WTC11 (cell line): ENCODE data around the gene PLXNA2. TPM values are rescaled to one million over a fixed set of nuclear protein-coding genes. Genes with fewer than 3 reads are reported as not detected.

Experiments used
- ATAC-seq: fragments of 200-7000 bp; cut with Tn5 transposase; 2 replicates; pipeline ENCODE4 v1.10.0; 2021; ENCODE audit warnings: mild to moderate bottlenecking, moderate library complexity
- CTCF ChIA-PET: fragments of 300-600 bp; sonication (Branson Sonifier 250); formaldehyde crosslinking; loops from one replicate; lab custom pipeline; 2021; ENCODE audit warnings: antibody characterized with exemption; lab: Charles Lee
- POLR2A ChIA-PET: fragments of 350-600 bp; sonication (Branson Sonifier 250); formaldehyde crosslinking; loops from one replicate; lab custom pipeline; 2021; ENCODE audit warnings: antibody characterized with exemption; lab: Charles Lee
- DNase-seq: peaks from one replicate; pipeline ENCODE4 v3.0.0; 2021; ENCODE audit warnings: low spot score
- H3K27ac Mint-ChIP-seq: 2 replicates; pipeline ENCODE4 v1.8.0; 2021; ENCODE audit warnings: mixed read lengths
- H3K27me3 Mint-ChIP-seq: 2 replicates; pipeline ENCODE4 v1.8.0; 2021; ENCODE audit warnings: low read depth, mild to moderate bottlenecking, moderate library complexity, mixed read lengths
- H3K36me3 Mint-ChIP-seq: 2 replicates; pipeline ENCODE4 v1.8.0; 2021; ENCODE audit warnings: mixed read lengths
- H3K4me1 Mint-ChIP-seq: 2 replicates; pipeline ENCODE4 v1.8.0; 2022; ENCODE audit warnings: mixed read lengths
- H3K4me3 Mint-ChIP-seq: 2 replicates; pipeline ENCODE4 v1.8.0; 2021; ENCODE audit warnings: mild to moderate bottlenecking, moderate library complexity, mixed read lengths
- H3K9me3 Mint-ChIP-seq: 2 replicates; pipeline ENCODE4 v1.8.0; 2021; ENCODE audit warnings: mixed read lengths
- ATF1 ChIP-seq: sonication (generic); formaldehyde crosslinking; IDR thresholded peaks from 2 replicates; pipeline ENCODE4 v1.8.1; 2023; ENCODE audit warnings: mild to moderate bottlenecking, moderate library complexity, missing genetic modification reagents
- GTF2I ChIP-seq: fragments of 250-450 bp; sonication (Bioruptor Pico); conservative IDR thresholded peaks from 2 replicates; pipeline ENCODE4 v1.4.0; 2021; ENCODE audit warnings: mild to moderate bottlenecking
- IRF2 ChIP-seq: sonication (generic); formaldehyde crosslinking; IDR thresholded peaks from 2 replicates; pipeline ENCODE4 v1.8.0; 2022; ENCODE audit warnings: low read depth, missing genetic modification reagents, borderline replicate concordance
- JAZF1 ChIP-seq: fragments of 250-450 bp; sonication (Bioruptor Pico); IDR thresholded peaks from 2 replicates; pipeline ENCODE4 v1.9.0; 2021; ENCODE audit warnings: moderate library complexity, mild to moderate bottlenecking, inconsistent platforms
- SMAD3 ChIP-seq: sonication (generic); formaldehyde crosslinking; IDR thresholded peaks from 2 replicates; pipeline ENCODE4 v1.8.0; 2022; ENCODE audit warnings: missing genetic modification reagents, mild to moderate bottlenecking, borderline replicate concordance
- SP1 ChIP-seq: sonication (generic); formaldehyde crosslinking; conservative IDR thresholded peaks from 2 replicates; pipeline ENCODE4 v1.8.1; 2022; ENCODE audit warnings: missing genetic modification reagents
- TP53 ChIP-seq: sonication (generic); formaldehyde crosslinking; IDR thresholded peaks from 2 replicates; pipeline ENCODE4 v1.8.1; 2023; ENCODE audit warnings: mild to moderate bottlenecking, missing genetic modification reagents
- ZBTB21 ChIP-seq: sonication (generic); formaldehyde crosslinking; IDR thresholded peaks from 2 replicates; pipeline ENCODE4 v1.8.1; 2023; ENCODE audit warnings: mild to moderate bottlenecking, missing genetic modification reagents, borderline replicate concordance
- ZNF317 ChIP-seq: sonication (generic); formaldehyde crosslinking; IDR thresholded peaks from 2 replicates; pipeline ENCODE4 v1.8.1; 2023; ENCODE audit warnings: low read depth, mild to moderate bottlenecking, moderate library complexity, missing genetic modification reagents, borderline replicate concordance
- total RNA-seq: library from RNA; stranded (reverse); gene quantifications from 3 replicates; pipeline ENCODE4 v1.2.3, GENCODE V29; 2021
- TF ChIP-seq, protein P1 (sequence below): sonication (generic); formaldehyde crosslinking; IDR thresholded peaks from 2 replicates; pipeline ENCODE4 v1.8.0; 2023; ENCODE audit warnings: missing genetic modification reagents, mild to moderate bottlenecking, borderline replicate concordance
- TF ChIP-seq, protein P2 (sequence below): fragments of 250-450 bp; sonication (Bioruptor Pico); IDR thresholded peaks from 2 replicates; pipeline ENCODE4 v1.8.0; 2021; ENCODE audit warnings: mild to moderate bottlenecking
- TF ChIP-seq, protein P3 (sequence below): sonication (generic); formaldehyde crosslinking; IDR thresholded peaks from 2 replicates; pipeline ENCODE4 v1.8.1; 2022; ENCODE audit warnings: low read depth, missing genetic modification reagents, borderline replicate concordance
- TF ChIP-seq, protein P4 (sequence below): fragments of 250-450 bp; sonication (Bioruptor Pico); conservative IDR thresholded peaks from 2 replicates; pipeline ENCODE4 v1.9.0; 2021; ENCODE audit warnings: mild to moderate bottlenecking
- TF ChIP-seq, protein P5 (sequence below): sonication (generic); formaldehyde crosslinking; IDR thresholded peaks from 2 replicates; pipeline ENCODE4 v1.8.1; 2022; ENCODE audit warnings: low read depth, mild to moderate bottlenecking, moderate library complexity, missing genetic modification reagents, borderline replicate concordance
- TF ChIP-seq, protein P6 (sequence below): fragments of 250-450 bp; sonication (Bioruptor Pico); IDR thresholded peaks from 2 replicates; pipeline ENCODE4 v1.9.0; 2021; ENCODE audit warnings: mild to moderate bottlenecking

The PLXNA2 gene
- total RNA-seq, 1 experiment from 2014 or later = 4.2 TPM

DNA sequence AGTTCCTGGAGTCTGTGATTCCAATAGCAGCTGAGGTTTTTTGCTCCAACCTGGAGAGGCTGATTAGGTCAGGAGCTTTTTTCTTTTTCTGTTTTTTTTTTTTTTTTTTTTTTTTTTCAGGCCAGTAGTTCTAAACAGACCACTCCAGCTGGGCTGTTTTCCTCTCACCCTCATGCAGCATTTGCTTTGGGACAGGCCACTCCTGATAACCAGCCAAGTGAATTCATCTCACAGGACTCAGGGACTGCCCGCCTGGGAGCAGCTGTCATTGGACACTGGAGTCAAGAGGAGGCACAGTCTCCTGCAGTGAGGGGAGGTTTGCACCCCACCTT lies 22.9 kb downstream of the PLXNA2 start:
- Mint-ChIP-seq H3K4me3 (no peak overlapping the region), H3K36me3 (no peaks in the 10 kb centered on the region), H3K27me3 (no peaks in the 10 kb centered on the region), H3K4me1 (peaks cover 14% of the 10 kb centered on the region), H3K9me3 (no peaks in the 10 kb centered on the region), H3K27ac (no peak overlapping the region)
- TF ChIP-seq GTF2I (CRISPR knock-in tag) = no peak
- TF ChIP-seq, protein P1, sequence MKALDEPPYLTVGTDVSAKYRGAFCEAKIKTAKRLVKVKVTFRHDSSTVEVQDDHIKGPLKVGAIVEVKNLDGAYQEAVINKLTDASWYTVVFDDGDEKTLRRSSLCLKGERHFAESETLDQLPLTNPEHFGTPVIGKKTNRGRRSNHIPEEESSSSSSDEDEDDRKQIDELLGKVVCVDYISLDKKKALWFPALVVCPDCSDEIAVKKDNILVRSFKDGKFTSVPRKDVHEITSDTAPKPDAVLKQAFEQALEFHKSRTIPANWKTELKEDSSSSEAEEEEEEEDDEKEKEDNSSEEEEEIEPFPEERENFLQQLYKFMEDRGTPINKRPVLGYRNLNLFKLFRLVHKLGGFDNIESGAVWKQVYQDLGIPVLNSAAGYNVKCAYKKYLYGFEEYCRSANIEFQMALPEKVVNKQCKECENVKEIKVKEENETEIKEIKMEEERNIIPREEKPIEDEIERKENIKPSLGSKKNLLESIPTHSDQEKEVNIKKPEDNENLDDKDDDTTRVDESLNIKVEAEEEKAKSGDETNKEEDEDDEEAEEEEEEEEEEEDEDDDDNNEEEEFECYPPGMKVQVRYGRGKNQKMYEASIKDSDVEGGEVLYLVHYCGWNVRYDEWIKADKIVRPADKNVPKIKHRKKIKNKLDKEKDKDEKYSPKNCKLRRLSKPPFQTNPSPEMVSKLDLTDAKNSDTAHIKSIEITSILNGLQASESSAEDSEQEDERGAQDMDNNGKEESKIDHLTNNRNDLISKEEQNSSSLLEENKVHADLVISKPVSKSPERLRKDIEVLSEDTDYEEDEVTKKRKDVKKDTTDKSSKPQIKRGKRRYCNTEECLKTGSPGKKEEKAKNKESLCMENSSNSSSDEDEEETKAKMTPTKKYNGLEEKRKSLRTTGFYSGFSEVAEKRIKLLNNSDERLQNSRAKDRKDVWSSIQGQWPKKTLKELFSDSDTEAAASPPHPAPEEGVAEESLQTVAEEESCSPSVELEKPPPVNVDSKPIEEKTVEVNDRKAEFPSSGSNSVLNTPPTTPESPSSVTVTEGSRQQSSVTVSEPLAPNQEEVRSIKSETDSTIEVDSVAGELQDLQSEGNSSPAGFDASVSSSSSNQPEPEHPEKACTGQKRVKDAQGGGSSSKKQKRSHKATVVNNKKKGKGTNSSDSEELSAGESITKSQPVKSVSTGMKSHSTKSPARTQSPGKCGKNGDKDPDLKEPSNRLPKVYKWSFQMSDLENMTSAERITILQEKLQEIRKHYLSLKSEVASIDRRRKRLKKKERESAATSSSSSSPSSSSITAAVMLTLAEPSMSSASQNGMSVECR = no peak
- no peak for TF ChIP-seq TP53
- TF ChIP-seq ZBTB21 (CRISPR knock-in tag) = no peak
- TF ChIP-seq ATF1 (CRISPR knock-in tag) = no peak
- no peak for TF ChIP-seq SP1 (CRISPR knock-in tag)
- TF ChIP-seq, protein P2, sequence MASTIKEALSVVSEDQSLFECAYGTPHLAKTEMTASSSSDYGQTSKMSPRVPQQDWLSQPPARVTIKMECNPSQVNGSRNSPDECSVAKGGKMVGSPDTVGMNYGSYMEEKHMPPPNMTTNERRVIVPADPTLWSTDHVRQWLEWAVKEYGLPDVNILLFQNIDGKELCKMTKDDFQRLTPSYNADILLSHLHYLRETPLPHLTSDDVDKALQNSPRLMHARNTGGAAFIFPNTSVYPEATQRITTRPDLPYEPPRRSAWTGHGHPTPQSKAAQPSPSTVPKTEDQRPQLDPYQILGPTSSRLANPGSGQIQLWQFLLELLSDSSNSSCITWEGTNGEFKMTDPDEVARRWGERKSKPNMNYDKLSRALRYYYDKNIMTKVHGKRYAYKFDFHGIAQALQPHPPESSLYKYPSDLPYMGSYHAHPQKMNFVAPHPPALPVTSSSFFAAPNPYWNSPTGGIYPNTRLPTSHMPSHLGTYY = no peak
- TF ChIP-seq IRF2 (CRISPR knock-in tag) = no peak
- no peak for TF ChIP-seq JAZF1 (CRISPR knock-in tag)
- TF ChIP-seq SMAD3 (CRISPR knock-in tag) = no peak
- TF ChIP-seq, protein P3, sequence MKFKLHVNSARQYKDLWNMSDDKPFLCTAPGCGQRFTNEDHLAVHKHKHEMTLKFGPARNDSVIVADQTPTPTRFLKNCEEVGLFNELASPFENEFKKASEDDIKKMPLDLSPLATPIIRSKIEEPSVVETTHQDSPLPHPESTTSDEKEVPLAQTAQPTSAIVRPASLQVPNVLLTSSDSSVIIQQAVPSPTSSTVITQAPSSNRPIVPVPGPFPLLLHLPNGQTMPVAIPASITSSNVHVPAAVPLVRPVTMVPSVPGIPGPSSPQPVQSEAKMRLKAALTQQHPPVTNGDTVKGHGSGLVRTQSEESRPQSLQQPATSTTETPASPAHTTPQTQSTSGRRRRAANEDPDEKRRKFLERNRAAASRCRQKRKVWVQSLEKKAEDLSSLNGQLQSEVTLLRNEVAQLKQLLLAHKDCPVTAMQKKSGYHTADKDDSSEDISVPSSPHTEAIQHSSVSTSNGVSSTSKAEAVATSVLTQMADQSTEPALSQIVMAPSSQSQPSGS (CRISPR knock-in tag) = no peak
- TF ChIP-seq, protein P4, sequence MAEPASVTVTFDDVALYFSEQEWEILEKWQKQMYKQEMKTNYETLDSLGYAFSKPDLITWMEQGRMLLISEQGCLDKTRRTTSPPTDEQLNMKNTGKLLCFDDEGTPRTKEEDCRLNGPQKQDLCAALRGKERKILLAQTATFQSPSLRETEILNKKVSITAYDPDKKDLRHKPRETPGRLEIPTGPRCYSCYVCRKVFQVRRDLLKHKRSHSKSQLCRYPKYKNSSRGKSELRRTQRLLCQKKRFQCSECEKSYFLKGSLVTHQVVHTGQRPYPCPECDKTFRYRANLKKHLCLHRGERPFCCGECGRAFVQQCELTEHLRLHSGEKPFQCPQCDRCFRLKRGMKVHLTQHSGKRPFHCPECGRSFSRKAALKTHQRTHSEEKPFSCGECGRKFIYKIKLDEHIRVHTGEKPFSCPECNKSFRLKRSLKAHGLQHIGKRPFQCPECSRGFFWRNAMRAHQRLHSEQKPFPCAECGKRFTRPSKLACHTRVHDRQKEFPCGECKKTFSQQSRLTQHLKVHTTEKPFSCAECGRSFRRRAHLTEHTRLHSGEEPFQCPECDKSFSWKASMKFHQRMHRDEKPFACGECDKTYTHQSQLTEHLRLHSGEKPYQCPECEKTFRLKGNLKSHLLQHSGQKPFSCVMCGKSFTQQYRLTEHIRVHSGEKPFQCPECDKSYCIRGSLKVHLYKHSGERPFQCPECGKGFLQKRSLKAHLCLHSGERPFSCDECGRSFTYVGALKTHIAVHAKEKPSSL (CRISPR knock-in tag) = no peak
- TF ChIP-seq, protein P5, sequence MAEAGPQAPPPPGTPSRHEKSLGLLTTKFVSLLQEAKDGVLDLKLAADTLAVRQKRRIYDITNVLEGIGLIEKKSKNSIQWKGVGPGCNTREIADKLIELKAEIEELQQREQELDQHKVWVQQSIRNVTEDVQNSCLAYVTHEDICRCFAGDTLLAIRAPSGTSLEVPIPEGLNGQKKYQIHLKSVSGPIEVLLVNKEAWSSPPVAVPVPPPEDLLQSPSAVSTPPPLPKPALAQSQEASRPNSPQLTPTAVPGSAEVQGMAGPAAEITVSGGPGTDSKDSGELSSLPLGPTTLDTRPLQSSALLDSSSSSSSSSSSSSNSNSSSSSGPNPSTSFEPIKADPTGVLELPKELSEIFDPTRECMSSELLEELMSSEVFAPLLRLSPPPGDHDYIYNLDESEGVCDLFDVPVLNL = no peak
- ChIA-PET POLR2A (interaction anchor here (0.7 kb wide), 1 partner anchor 12 kb away, joined by 3 read pairs; no protein-coding TSS in a partner anchor), CTCF (interaction anchor here (0.6 to 1.9 kb wide), 3 partner anchors 90 to 228 kb away, joined by 3 to 4 read pairs (median 4); no protein-coding TSS in a partner anchor)
- ATAC-seq (no peak), DNase-seq (no peak)

DNA sequence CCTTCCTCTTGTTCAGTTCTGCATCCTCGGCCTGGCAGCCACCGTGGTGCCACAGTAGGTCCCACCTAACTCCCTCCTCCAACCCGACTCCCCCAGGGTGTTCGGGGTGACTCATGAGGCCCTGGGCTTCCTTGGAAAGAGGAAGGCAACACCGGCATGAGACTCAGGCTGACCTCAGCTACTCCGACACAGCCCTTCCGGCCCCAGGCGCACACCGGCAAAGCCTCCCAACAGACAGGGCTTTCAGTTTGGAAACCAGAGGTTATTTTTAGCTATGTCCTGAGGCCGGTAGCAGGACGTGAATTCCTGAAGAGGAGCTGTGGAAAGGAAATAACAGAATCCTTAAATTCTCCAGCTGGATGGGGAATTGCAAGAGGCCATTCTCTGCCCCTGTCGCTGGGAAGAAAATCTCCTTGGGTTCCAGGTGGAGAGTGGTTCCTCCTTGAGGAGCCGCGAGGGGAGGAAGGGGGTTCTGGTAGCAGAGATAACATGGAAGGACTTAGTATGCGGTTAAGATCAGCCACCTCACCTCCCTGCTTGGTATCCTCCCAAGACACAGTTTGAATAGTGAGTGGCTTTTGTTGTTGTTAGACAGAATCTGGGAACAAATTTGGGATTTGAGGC lies 24.4 kb downstream of the PLXNA2 start:
- Mint-ChIP-seq H3K27me3 (no peaks in the 10 kb centered on the region), H3K27ac (no peak overlapping the region), H3K4me1 (peaks cover 6% of the 10 kb centered on the region), H3K36me3 (no peaks in the 10 kb centered on the region), H3K9me3 (no peaks in the 10 kb centered on the region), H3K4me3 (no peak overlapping the region)
- ChIA-PET POLR2A (interaction anchor here (0.5 kb wide), 1 partner anchor 107 kb away, joined by 7 read pairs; no protein-coding TSS in a partner anchor), CTCF (no interaction called here)
- DNase-seq (no peak), ATAC-seq (no peak; the same call in 1 of the 2 replicates)
- TF ChIP-seq ZNF317 (CRISPR knock-in tag) (no peak), GTF2I (CRISPR knock-in tag) (no peak), SMAD3 (CRISPR knock-in tag) (no peak)
- TF ChIP-seq, protein P6, sequence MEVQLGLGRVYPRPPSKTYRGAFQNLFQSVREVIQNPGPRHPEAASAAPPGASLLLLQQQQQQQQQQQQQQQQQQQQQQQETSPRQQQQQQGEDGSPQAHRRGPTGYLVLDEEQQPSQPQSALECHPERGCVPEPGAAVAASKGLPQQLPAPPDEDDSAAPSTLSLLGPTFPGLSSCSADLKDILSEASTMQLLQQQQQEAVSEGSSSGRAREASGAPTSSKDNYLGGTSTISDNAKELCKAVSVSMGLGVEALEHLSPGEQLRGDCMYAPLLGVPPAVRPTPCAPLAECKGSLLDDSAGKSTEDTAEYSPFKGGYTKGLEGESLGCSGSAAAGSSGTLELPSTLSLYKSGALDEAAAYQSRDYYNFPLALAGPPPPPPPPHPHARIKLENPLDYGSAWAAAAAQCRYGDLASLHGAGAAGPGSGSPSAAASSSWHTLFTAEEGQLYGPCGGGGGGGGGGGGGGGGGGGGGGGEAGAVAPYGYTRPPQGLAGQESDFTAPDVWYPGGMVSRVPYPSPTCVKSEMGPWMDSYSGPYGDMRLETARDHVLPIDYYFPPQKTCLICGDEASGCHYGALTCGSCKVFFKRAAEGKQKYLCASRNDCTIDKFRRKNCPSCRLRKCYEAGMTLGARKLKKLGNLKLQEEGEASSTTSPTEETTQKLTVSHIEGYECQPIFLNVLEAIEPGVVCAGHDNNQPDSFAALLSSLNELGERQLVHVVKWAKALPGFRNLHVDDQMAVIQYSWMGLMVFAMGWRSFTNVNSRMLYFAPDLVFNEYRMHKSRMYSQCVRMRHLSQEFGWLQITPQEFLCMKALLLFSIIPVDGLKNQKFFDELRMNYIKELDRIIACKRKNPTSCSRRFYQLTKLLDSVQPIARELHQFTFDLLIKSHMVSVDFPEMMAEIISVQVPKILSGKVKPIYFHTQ (CRISPR knock-in tag) = no peak
